HUDEP-2 (cell line): ENCODE data around the gene DNAJB8.

Source experiments
- DNase-seq, 76 experiments: peaks; one replicate each; lab custom pipeline; 2025; ENCODE audit not compliant: unreplicated experiment in 76 of 76; lab: John Stamatoyannopoulos, UW

Gene DNAJB8

DNA sequence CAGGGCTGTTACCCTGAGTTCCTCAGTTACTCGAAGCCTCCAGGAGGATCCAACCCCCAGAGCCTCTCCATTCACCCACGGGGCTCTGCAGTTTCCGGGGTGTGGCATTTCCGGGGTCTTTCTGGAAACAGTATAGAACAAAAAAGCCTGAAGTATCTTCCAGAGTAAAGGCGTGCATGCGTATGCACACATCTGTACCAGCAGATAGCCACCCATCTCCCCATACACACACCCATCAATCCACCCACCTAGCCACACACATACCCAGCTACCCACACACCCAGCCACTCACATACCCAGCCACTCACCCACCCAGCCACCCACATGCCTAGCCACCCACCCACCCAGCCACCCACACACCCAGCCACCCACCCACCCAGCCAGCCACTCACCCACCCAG, 2.9 kb upstream of the DNAJB8 start:
- peak in 49 of 76 experiments; percentile 3 to 82 (median 41) for DNase-seq

DNA sequence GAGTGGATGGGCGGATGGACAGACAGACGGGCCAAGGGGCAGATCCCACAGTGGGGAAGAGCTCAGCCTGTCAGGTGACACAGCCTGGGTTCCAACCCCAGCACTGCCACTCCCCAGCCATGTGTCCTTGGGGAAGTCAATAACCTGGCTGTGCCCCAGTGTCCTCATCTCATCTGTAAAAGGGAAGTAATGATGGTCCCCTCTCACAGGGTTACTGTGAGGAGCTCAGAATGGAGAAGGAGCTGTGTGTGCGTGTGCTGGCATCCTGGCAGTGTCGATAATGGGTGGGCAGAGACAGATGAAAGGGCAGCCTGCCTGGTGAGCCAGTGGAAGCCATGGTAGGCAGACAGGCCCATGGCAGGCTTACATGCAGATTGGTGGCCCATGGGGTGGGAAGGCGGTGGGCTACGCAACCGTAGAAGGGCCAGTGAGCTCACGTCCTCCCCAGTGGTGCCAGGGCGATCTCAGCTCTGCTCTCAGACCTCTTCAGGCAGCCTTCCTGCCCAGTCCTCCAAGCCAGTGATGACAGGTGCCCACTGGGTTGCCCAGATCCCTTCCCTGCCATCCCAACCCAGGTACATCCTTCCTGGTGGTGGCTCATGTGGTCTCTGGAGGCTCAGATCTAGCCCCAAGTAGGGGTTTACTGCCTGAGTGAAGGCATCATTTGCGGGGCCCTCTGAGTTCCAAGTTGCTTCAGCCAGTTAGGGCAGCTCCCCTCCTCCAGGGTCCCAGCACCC, 2.3 kb upstream of the DNAJB8 start:
- no peak for DNase-seq

DNA sequence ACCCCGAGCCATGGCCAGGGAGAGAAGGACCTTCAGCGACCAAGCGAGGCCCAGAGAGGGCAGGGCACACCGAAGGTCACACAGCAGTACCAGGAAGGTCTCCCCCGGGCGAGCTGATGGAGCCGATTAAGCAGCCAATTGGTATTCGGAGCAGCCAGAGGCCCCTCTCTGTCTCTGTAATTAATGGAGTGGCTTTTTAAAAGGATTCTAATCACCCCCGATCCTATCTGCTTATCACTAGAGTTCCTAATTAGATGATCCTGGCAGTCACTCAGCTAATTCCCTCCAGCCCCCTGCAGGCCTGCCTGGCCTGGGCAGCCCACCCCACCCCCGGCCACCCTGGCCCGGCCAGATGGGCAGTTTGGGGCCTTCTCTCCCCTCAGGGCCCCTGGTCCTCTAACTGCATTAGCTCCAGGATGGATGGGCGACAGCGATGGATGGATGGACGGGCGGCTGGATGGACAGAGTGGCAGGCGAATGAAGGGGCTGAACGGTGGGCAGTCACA, 1.6 kb upstream of the DNAJB8 start:
- no peak for DNase-seq

DNA sequence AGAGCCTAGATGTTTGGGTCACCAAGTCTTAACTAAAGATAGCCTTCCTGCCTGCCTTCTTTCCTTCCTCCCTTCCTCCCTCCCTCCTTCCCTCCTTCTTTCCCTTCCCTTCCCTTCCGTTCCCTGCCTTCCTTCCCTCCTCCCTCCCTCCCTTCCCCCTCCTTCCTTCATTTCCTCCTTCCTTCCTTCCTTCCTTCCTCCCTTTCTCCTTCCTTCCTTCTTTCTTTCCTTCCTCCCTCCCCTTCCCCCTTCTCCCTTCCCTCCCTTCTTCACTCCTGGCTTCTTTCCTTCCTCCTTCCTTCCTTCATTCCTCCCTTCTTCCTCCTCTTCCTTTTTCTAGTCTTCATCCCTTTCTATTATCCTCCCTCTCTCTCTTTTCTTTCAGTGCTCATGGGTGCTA, 2.0 kb downstream of the DNAJB8 start:
- DNase-seq, result no peak

- DNase-seq, result no peak
Measured at GRCh38 chr3:128464188-128464587, 2.5 kb downstream of the DNAJB8 start.

DNA sequence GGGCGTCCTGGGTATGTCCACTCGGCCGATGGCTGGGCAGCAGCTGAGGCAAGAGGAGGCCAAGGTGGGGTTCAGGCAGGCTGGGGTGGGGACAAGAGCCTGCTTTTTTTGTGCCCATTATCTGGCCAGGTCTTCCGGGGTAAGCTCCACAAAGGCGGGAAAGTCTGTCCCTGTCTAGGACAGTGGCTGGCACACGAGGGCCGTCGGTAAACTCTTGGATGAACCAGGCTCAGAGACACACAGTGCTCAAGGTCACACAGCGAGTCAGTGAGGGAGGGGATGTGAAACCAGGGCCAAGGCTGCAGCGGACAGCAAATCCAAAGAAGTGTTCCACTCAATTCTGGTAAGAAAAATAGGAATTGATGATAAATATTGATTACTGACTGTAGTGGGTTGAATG, 2.9 kb downstream of the DNAJB8 start:
- DNase-seq, result no peak

GRCh38 chr3:128463354-128463753, 3.3 kb downstream of the DNAJB8 start:
- DNase-seq, result no peak

- DNase-seq, result no peak
Measured at GRCh38 chr3:128462931-128463330, 3.8 kb downstream of the DNAJB8 start.

- DNase-seq, result no peak
Measured at GRCh38 chr3:128462341-128462910, 4.3 kb downstream of the DNAJB8 start.

GRCh38 chr3:128461731-128462130, 5.0 kb downstream of the DNAJB8 start:
- DNase-seq, result no peak

GRCh38 chr3:128459461-128459820, 7.2 kb downstream of the DNAJB8 start:
- DNase-seq, result no peak

- peak in 15 of 76 experiments; percentile 11 to 42 (median 25) for DNase-seq
Measured at GRCh38 chr3:128458746-128459460, 7.8 kb downstream of the DNAJB8 start.

DNA sequence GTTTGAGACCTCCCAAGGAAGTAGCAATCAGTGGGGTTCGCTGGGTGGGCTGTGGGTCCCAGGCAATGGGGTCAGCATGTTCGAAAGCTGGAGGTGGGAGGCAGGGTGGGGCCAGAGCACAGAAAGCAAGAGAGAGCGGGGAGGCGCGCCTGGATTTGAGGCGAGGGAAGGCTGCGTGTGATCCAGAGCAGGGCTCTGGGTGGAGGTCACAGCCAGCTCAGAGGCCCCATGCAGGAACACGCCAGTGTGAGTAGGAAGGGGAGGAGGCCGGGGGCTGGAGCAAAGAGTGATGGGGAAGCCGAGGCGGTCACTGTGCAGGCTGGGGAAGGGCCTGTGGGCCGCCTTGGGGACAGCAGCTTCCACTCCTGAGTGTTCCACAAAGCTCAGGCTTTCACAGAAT, 8.8 kb downstream of the DNAJB8 start:
- DNase-seq, result no peak

DNA sequence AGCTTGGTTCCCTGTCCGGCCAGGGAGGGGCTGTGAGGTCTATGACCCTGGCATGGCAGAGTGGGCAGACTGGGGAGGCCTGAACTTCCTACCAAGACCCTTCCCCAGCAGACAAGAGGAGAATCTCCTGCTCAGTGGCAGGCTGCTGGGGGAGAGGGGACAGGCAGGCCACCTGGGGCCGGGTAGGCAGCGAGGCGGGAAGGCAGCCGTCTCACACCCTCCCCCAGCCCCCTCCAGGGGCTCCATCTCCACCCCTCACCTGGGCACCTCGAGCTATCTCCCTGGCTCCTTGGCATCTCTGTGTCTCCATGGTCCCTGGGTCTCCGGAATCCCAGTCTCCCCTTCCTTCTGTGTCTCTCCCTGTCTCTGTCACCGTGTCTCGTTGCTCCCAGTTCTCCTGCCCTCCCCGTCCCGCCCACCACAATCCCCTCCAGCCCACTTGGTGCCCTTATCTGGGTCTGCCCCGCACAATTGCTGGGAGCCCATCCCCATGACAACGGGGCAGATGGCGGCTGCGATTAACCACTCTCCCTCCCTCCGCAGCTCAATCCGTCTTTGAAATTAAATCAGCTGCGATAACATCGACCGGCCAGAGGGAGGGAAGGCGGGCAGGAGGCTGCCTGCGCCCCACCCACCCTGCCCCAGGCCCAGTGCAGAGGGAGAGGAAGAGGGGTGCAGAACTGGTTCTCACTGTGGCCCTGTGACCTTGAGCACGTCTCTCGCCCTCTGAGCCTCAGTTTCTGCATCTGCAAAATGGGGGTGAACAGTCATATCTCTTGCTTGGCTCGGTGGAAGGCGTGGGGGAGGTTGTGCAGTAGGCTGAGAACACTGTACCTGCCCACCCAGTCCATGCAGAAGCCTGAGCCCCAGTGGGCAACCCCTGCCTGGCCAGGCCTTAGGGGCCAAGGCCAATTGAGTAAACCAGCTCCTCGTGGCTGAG, 9.6 kb downstream of the DNAJB8 start:
- DNase-seq, result peak in 66 of 76 experiments; percentile 9 to 86 (median 66)

GRCh38 chr3:128455786-128456748, 10.6 kb downstream of the DNAJB8 start:
- DNase-seq, result peak in 48 of 76 experiments; percentile 6 to 67 (median 36)

GRCh38 chr3:128455116-128455515, 11.6 kb downstream of the DNAJB8 start:
- no peak for DNase-seq

DNA sequence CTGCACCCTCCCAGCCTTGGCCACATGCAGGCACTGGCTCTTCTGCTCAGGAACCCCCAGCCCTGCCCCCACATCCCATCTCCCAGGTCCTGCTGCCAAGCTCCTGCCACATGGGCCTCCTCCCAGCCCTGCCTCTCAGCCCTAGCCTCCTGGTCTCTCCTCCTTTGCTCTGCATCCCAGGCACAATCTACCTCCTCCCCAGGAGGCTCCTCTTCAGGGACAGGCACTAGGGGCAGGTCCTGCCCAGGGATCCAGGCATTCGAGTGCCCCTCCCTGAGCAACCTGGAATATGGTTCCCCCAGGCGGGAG, 12.4 kb downstream of the DNAJB8 start:
- DNase-seq, result no peak

DNA sequence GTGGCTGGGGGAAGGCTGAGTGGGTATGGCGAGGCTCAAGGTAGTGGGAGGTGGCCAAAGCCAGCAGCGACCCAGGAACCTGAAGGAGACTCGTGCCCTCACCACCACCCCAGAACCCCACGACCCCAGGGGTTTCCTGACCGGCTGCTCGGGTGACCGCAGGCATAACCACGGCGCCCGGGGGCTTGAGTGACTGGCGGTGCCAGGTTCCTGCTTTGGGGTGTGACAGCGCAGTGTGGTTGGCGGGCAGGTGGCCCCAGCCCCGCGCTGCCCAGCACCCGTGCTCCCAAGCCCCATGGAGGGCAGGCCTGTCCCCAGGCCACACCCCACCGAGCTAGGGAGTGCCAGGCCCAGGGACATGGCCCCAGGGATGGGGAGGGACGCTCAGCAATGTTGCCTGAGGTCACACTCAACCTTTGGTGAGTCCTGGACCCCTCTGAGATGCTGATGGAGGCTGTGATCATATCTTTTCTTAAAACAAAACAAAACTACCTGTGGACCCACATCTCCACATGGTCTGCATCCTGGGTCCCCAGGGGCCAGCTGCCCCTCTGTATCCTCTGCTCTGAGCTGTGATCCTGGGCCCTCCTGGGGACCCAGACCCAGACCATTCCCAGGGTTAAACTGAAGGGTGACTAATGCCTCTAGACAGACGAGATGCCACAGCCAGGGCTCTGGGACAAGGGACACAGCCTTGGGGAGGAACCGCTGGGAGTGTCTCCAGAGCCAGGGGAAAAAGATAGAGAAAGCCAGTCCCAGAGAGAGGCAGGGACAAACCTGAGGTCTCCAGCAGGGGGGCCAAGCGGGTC, 13.0 kb downstream of the DNAJB8 start:
- DNase-seq, result no peak
